Activated T-helper 17 cell treated with anti-CD3 and anti-CD28 coated beads, Interleukin-2, amount 50 U/mL, for 72 hours (primary cell): Measurements from ENCODE around the gene SLC6A7. TPM values are rescaled to one million over a fixed set of nuclear protein-coding genes. Genes with fewer than 3 reads are reported as not detected.
"Not testable (repeated sequence)": the region's sequence is repeated elsewhere in the genome, so short reads cannot be mapped to it uniquely, and the experiment has no call there.

ENCODE experiments used
- ATAC-seq: fragments of 150-1000 bp; cut with Tn5 transposase; replicated peaks from 2 replicates; pipeline ENCODE4 v1.10.0; 2021; ENCODE audit warnings: mild to moderate bottlenecking, moderate library complexity
- H3K27ac Mint-ChIP-seq: one replicate; pipeline ENCODE4 v1.8.0; 2022; ENCODE audit warnings: mixed read lengths
- H3K27me3 Mint-ChIP-seq: one replicate; pipeline ENCODE4 v1.8.0; 2022; ENCODE audit warnings: mixed read lengths
- H3K36me3 Mint-ChIP-seq: one replicate; pipeline ENCODE4 v1.8.0; 2022; ENCODE audit warnings: low read depth, mild to moderate bottlenecking, mixed read lengths
- H3K4me1 Mint-ChIP-seq: one replicate; pipeline ENCODE4 v1.8.0; 2022; ENCODE audit warnings: mixed read lengths
- H3K4me3 Mint-ChIP-seq: one replicate; pipeline ENCODE4 v1.8.0; 2022; ENCODE audit warnings: mild to moderate bottlenecking, mixed read lengths
- H3K9me3 Mint-ChIP-seq: one replicate; pipeline ENCODE4 v1.8.0; 2022; ENCODE audit warnings: mixed read lengths
- total RNA-seq, 2 donors: library from RNA; stranded (reverse); gene quantifications; one replicate each; pipeline ENCODE4 v1.2.3, GENCODE V29; 2022

The SLC6A7 gene
- total RNA-seq, 2 donors from 2014 or later: not detected

- H3K27me3 Mint-ChIP-seq: no peaks in the 10 kb centered on the region
- no peak overlapping the region for H3K4me3 Mint-ChIP-seq
- no peaks in the 10 kb centered on the region for H3K9me3 Mint-ChIP-seq
- H3K36me3 Mint-ChIP-seq: no peaks in the 10 kb centered on the region
- no peak overlapping the region for H3K27ac Mint-ChIP-seq
- no peak for ATAC-seq
- H3K4me1 Mint-ChIP-seq: no peaks in the 10 kb centered on the region
These were observed 49.4 kb downstream of the SLC6A7 start for GRCh38 chr5:150239099-150239793.

DNA sequence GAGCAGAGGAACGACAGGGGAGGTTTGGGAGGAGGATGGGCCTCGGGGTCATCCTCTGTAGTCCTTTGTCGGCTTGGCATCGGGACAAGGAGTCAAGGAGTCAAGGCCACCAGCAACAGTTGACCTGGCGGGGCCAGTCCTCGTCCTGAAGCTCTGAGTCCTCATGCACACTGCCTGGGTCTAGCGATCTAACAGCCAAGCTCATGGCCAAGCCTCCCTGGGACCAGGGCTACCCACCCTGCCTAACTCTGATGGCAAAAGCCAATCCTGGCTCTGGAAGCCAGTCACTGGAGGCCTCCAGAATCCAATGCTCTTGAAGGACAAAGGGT lies 49.9 kb downstream of the SLC6A7 start:
- H3K27ac Mint-ChIP-seq: no peak overlapping the region
- H3K4me1 Mint-ChIP-seq: no peaks in the 10 kb centered on the region
- no peaks in the 10 kb centered on the region for H3K36me3 Mint-ChIP-seq
- no peaks in the 10 kb centered on the region for H3K9me3 Mint-ChIP-seq
- no peaks in the 10 kb centered on the region for H3K27me3 Mint-ChIP-seq
- no peak for ATAC-seq
- no peak overlapping the region for H3K4me3 Mint-ChIP-seq

- ATAC-seq: no peak
- Mint-ChIP-seq H3K36me3 (no peaks in the 10 kb centered on the region), H3K9me3 (no peaks in the 10 kb centered on the region), H3K27ac (peak overlapping the region; percentile 43), H3K4me3 (no peak overlapping the region), H3K27me3 (no peaks in the 10 kb centered on the region), H3K4me1 (no peaks in the 10 kb centered on the region)
These were observed 51.7 kb downstream of the SLC6A7 start for GRCh38 chr5:150241298-150242160.

GRCh38 chr5:150242251-150242894 lies 52.5 kb downstream of the SLC6A7 start:
- ATAC-seq: no peak
- no peaks in the 10 kb centered on the region for H3K9me3 Mint-ChIP-seq
- H3K36me3 Mint-ChIP-seq: no peaks in the 10 kb centered on the region
- no peaks in the 10 kb centered on the region for H3K27me3 Mint-ChIP-seq
- no peak overlapping the region for H3K27ac Mint-ChIP-seq
- H3K4me1 Mint-ChIP-seq: no peaks in the 10 kb centered on the region
- H3K4me3 Mint-ChIP-seq: no peak overlapping the region

GRCh38 chr5:150243590-150243989 lies 53.7 kb downstream of the SLC6A7 start:
- Mint-ChIP-seq H3K9me3 (no peaks in the 10 kb centered on the region), H3K4me3 (no peak overlapping the region), H3K36me3 (no peaks in the 10 kb centered on the region), H3K27me3 (no peaks in the 10 kb centered on the region), H3K4me1 (no peaks in the 10 kb centered on the region), H3K27ac (no peak overlapping the region)
- no peak for ATAC-seq

DNA sequence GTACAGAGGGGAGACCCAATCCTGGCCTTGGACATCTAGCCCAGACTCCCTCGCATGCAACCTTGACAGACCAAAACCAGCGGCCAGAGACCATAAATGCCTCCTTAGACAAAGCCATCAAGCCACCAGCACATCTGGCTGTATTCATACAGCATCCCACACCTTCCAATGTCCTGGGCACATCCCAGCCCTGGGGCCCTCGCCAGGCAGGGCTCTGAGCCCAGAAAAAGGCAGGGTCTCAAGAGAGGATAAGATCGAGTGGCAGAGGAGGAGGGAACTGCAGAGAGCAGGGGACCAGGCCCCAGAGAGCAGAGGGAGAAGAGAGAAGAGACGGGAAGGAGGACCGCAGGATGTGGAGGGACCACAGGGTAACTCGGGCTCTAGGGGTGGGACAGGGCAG lies 54.3 kb downstream of the SLC6A7 start:
- Mint-ChIP-seq H3K4me3 (no peak overlapping the region), H3K4me1 (no peaks in the 10 kb centered on the region), H3K9me3 (no peaks in the 10 kb centered on the region), H3K36me3 (no peaks in the 10 kb centered on the region), H3K27ac (no peak overlapping the region), H3K27me3 (no peaks in the 10 kb centered on the region)
- ATAC-seq: no peak

- Mint-ChIP-seq H3K4me3 (no peak overlapping the region), H3K9me3 (no peaks in the 10 kb centered on the region), H3K4me1 (no peaks in the 10 kb centered on the region), H3K27me3 (peaks cover 5% of the 10 kb centered on the region), H3K27ac (no peak overlapping the region), H3K36me3 (no peaks in the 10 kb centered on the region)
- ATAC-seq: no peak
These were observed 55.4 kb downstream of the SLC6A7 start for GRCh38 chr5:150245111-150245789.

DNA sequence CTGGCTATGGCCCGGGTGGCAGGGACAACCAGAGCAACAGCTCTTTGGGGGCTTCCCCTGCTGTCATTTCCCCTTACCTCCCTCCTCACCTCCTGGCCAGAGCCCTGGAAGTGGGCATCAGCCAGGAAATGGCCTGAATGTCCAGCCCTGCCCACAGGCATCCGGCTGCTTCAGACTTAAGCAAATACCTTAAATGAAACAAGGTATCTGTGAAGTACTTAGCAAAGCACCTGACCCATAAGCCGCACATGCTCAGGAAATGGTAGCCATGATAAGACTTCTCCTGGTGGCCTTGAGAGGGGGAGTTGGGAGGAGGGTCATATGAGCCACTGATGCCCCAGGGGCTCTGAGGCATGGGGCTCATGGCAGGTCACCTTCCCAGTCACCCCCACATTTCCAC lies 55.9 kb downstream of the SLC6A7 start:
- no peaks in the 10 kb centered on the region for H3K4me1 Mint-ChIP-seq
- ATAC-seq: no peak

DNA sequence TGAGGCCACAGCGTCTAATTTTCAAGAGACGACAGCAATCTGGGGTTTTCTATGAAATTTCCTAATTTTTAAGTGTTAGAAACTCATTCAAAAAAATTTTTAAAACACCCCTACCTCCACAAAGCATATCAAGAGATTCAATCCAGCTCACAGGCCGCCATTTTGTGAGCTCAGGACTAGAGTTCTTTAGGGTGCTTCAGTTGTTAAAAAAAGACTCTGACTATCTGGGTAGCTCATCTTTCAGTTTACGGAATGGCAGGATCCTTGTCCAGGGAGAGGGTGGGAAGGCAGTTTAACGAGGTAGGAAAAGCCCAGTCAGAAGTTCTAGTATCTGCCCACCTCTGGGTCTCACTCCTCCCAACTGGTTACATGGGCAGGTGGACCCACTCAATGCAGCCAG lies 56.6 kb downstream of the SLC6A7 start:
- Mint-ChIP-seq H3K4me1 (no peaks in the 10 kb centered on the region), H3K9me3 (no peaks in the 10 kb centered on the region), H3K4me3 (no peak overlapping the region), H3K27me3 (peaks cover 5% of the 10 kb centered on the region), H3K27ac (no peak overlapping the region), H3K36me3 (no peaks in the 10 kb centered on the region)
- ATAC-seq: no peak

More for the DNA sequence above, 55.9 kb downstream of the SLC6A7 start:
- no peaks in the 10 kb centered on the region for H3K9me3 Mint-ChIP-seq
- no peaks in the 10 kb centered on the region for H3K36me3 Mint-ChIP-seq
- H3K4me3 Mint-ChIP-seq: no peak overlapping the region
- H3K27ac Mint-ChIP-seq: no peak overlapping the region
- H3K27me3 Mint-ChIP-seq: peaks cover 5% of the 10 kb centered on the region

DNA sequence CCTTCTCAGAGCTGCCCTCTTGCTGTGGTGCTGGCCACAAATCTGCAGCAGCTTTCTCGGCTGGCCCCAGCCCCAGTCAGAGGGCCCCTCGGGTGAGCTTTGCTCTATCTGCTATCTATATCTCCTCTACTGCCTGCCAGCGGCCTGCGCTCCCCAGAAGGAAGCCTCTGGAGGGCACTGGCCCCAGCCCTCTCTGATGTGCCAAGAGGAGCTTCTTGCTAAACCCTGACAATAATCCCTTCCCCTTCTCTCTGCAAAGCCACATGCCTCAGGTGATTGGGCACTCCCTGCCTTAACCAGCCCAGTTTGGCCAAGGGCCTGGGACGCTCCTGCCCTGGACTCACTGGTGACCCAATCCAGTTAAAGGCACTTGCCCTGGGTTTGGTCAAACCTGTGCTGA lies 57.0 kb downstream of the SLC6A7 start:
- H3K4me3 Mint-ChIP-seq: no peak overlapping the region
- ATAC-seq: no peak
- no peaks in the 10 kb centered on the region for H3K4me1 Mint-ChIP-seq
- no peaks in the 10 kb centered on the region for H3K9me3 Mint-ChIP-seq
- H3K27ac Mint-ChIP-seq: no peak overlapping the region
- peaks cover 5% of the 10 kb centered on the region for H3K27me3 Mint-ChIP-seq
- no peaks in the 10 kb centered on the region for H3K36me3 Mint-ChIP-seq

GRCh38 chr5:150247726-150248125 lies 57.9 kb downstream of the SLC6A7 start:
- no peaks in the 10 kb centered on the region for H3K9me3 Mint-ChIP-seq
- no peak overlapping the region for H3K27ac Mint-ChIP-seq
- H3K4me1 Mint-ChIP-seq: no peaks in the 10 kb centered on the region
- no peaks in the 10 kb centered on the region for H3K36me3 Mint-ChIP-seq
- ATAC-seq: no peak
- peaks cover 5% of the 10 kb centered on the region for H3K27me3 Mint-ChIP-seq
- no peak overlapping the region for H3K4me3 Mint-ChIP-seq

DNA sequence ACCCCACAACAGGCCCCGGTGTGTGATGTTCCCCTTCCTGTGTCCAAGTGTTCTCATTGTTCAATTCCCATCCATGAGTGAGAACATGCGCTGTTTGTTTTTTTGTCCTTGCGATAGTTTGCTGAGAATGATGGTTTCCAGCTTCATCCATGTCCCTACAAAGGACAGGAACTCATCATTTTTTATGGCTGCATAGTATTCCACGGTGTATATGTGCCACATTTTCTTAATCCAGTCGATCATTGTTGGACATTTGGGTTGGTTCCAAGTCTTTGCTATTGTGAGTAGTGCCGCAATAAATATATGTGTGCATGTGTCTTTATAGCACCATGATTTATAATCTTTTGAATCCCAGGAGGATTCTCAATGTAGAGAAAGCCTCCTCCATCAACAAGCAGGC lies 58.6 kb downstream of the SLC6A7 start:
- H3K4me1 Mint-ChIP-seq, ATAC-seq, H3K27me3 Mint-ChIP-seq, H3K4me3 Mint-ChIP-seq, H3K9me3 Mint-ChIP-seq, H3K27ac Mint-ChIP-seq, H3K36me3 Mint-ChIP-seq: not testable (repeated sequence)

GRCh38 chr5:150248946-150249345 lies 59.1 kb downstream of the SLC6A7 start:
- H3K4me1 Mint-ChIP-seq: no peaks in the 10 kb centered on the region
- no peaks in the 10 kb centered on the region for H3K9me3 Mint-ChIP-seq

DNA sequence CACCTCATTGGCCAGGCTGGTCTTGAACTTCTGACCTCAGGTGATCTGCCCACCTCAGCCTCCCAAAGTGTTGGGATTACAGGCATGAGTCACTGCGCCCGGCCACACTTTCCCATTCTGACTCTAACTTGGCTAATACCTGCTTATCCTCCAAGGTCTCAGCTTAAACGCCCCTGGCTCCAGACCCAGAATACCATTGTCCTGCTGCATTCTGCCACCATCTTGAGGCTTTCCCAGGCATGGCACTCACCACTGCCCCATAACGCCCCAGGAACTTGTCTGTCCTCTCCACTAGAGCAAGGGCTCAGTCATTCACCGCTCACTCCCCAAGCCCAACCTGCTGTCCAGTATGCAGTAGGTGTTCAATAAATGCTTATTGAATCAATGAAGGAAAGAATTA lies 59.9 kb downstream of the SLC6A7 start:
- no peak for ATAC-seq
- Mint-ChIP-seq H3K4me3 (no peak overlapping the region), H3K9me3 (no peaks in the 10 kb centered on the region), H3K27ac (no peak overlapping the region), H3K4me1 (no peaks in the 10 kb centered on the region), H3K27me3 (peaks cover 5% of the 10 kb centered on the region), H3K36me3 (no peaks in the 10 kb centered on the region)

More at GRCh38 chr5:150248946-150249345, 59.1 kb downstream of the SLC6A7 start:
- Mint-ChIP-seq H3K27me3 (peaks cover 5% of the 10 kb centered on the region), H3K4me3 (no peak overlapping the region), H3K27ac (no peak overlapping the region), H3K36me3 (no peaks in the 10 kb centered on the region)
- ATAC-seq: no peak
